GM06990 (cell line): ENCODE results near the gene PAGR1.

Experiments
- DNase-seq: peaks from one replicate; pipeline ENCODE4 v3.0.0-alpha.2; 2011; ENCODE audit not compliant: insufficient read length; ENCODE audit errors: extremely low read depth
- H3K27me3 ChIP-seq: replicated peaks from 2 replicates; pipeline ENCODE4 v1.6.0; 2011; ENCODE audit warnings: low read length; ENCODE audit not compliant: control insufficient read depth, insufficient read depth
- H3K36me3 ChIP-seq: 2 replicates; pipeline ENCODE4 v1.5.1; 2011; ENCODE audit warnings: low read length; ENCODE audit not compliant: control insufficient read depth, insufficient read depth
- H3K4me3 ChIP-seq: replicated peaks from 2 replicates; pipeline ENCODE4 v1.5.1; 2011; ENCODE audit warnings: low read depth, mild to moderate bottlenecking, control low read depth, low read length
- TF ChIP-seq, protein P1 (sequence below): IDR thresholded peaks from 2 replicates; pipeline ENCODE4 v1.5.1; 2011; ENCODE audit warnings: low read length, control low read depth, mild to moderate bottlenecking, inconsistent platforms; ENCODE audit not compliant: insufficient read depth, poor library complexity, severe bottlenecking

PAGR1 gene

DNA sequence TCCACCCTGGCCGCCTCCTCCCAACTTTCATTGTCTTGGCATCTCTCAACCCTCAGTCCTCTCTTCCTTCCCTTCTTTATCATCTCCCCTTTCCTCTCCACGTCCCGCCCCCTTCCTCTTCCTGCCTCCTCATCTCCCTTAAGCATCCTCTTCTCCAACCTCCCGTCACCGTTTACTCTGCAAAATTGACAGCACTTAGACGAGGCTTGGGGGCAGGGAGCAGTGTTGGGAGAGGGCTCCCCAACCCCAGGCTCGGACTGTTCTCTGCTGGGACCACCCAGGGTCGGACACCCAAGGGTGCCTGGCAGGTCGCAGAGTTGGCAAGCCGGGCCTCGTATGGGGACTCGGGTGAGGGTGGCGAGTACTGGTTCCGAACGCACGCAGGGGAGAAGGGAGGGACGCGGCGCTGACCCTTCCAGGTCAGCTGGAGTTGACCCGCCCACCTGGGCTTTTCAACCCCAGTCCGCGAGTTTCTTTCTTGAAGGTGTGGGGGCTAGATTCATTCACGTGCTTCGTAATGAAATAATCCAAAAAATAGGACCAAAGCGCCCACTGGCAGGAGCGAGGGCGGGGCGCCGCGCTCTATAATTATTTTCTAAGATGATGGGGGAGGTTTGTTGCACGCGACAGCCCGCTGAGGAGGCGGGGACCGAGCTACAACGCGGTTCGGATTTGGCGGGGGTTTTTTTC is 775 bp upstream of the PAGR1 start:
- Histone ChIP-seq H3K27me3 (no peaks in the 10 kb centered on the region), H3K36me3 (peaks cover 7% of the 10 kb centered on the region), H3K4me3 (peak overlapping the region; percentile 89)
- DNase-seq: no peak
- TF ChIP-seq, protein P1, sequence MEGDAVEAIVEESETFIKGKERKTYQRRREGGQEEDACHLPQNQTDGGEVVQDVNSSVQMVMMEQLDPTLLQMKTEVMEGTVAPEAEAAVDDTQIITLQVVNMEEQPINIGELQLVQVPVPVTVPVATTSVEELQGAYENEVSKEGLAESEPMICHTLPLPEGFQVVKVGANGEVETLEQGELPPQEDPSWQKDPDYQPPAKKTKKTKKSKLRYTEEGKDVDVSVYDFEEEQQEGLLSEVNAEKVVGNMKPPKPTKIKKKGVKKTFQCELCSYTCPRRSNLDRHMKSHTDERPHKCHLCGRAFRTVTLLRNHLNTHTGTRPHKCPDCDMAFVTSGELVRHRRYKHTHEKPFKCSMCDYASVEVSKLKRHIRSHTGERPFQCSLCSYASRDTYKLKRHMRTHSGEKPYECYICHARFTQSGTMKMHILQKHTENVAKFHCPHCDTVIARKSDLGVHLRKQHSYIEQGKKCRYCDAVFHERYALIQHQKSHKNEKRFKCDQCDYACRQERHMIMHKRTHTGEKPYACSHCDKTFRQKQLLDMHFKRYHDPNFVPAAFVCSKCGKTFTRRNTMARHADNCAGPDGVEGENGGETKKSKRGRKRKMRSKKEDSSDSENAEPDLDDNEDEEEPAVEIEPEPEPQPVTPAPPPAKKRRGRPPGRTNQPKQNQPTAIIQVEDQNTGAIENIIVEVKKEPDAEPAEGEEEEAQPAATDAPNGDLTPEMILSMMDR: no peak

DNA sequence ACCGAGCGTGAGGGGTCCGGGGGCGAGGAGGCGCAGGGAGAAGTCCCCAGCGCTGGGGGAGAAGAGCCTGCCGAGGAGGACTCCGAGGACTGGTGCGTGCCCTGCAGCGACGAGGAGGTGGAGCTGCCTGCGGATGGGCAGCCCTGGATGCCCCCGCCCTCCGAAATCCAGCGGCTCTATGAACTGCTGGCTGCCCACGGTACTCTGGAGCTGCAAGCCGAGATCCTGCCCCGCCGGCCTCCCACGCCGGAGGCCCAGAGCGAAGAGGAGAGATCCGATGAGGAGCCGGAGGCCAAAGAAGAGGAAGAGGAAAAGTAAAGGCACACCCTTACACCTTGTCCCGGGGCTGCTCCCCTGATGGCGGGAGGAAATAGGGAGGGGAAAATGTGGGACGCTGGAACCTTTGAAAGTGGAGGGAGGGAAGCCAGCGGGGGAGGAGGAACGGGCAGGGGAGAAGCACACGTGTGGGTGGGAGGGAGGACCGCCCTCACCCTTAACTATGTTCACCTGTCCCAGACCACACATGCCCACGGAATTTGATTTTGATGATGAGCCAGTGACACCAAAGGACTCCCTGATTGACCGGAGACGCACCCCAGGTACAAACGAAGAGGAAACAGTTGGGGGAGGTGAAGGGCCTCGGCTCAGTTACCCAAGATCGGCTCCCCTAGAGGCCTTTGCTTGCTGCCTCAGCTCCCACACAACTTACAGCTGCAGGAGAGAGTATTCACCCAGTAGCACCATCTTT is 916 bp downstream of the PAGR1 start:
- no peak for DNase-seq
- Histone ChIP-seq H3K27me3 (no peaks in the 10 kb centered on the region), H3K36me3 (peaks cover 5% of the 10 kb centered on the region), H3K4me3 (peak overlapping the region; percentile 89)
- TF ChIP-seq, protein P1: peak; percentile 27

DNA sequence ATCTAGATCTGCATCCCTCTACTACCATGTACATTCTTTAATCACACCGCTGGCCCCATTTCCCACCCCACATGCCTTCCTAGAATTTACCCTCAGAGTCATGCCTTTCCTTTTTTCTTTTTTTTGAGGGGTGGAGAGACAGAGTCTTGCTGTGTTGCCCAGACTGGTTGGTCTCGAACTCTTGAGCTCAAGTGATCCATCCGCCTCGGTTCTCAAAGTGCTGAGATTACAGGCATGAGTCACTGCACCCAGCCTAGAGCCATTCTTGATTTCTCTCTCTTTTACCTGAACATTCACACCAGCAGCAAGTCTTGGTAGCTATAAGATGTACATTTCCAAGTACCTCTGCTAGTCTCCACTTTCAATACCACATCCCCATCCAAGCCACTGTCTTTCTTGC is 2.1 kb downstream of the PAGR1 start:
- TF ChIP-seq, protein P1: no peak
- no peaks in the 10 kb centered on the region for H3K27me3 ChIP-seq
- H3K36me3 ChIP-seq: peaks cover 7% of the 10 kb centered on the region
- no peak overlapping the region for H3K4me3 ChIP-seq
- DNase-seq: no peak

DNA sequence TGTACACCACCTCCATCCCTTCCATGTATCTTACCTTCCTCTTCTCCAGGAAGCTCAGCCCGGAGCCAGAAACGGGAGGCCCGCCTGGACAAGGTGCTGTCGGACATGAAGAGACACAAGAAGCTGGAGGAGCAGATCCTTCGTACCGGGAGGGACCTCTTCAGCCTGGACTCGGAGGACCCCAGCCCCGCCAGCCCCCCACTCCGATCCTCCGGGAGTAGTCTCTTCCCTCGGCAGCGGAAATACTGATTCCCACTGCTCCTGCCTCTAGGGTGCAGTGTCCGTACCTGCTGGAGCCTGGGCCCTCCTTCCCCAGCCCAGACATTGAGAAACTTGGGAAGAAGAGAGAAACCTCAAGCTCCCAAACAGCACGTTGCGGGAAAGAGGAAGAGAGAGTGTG is 3.6 kb downstream of the PAGR1 start:
- DNase-seq: no peak
- Histone ChIP-seq H3K4me3 (peak overlapping the region; percentile 88), H3K27me3 (no peaks in the 10 kb centered on the region), H3K36me3 (peaks cover 7% of the 10 kb centered on the region)
- TF ChIP-seq, protein P1: no peak

DNA sequence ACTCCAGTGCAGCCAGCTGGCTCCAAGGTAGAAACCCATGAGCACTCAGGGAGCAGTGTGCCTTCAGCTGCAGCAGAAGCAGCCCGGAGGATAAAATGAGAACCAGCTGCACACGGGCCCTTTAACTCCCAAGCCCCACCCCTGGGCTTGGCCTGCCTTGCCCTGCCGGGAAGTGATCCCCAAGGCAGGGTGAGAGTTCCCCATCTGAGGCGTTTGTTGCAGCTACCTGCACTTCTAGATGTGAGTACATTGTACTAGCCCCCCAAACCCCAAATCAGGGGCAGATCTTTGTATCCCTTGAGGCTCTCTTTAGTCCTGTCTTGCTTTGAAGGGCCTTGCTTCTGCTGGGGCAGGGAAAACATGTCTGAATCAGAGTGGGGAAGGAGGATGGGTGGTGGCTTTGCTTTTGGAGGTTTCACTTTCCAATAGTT is 4.3 kb downstream of the PAGR1 start, which contains the start of gene MVP:
TSS of gene MVP (plus strand) at position 192 of the 431 bp plus-strand sequence. CDS start 10,088 bp downstream, outside the sequence.
- H3K27me3 ChIP-seq: no peaks in the 10 kb centered on the region
- DNase-seq: peak; percentile 48
- H3K36me3 ChIP-seq: peaks cover 7% of the 10 kb centered on the region
- TF ChIP-seq, protein P1: no peak
- H3K4me3 ChIP-seq: peak within 1 kb of the TSS; percentile 88
